BJ (cell line): Measurements from ENCODE around the gene RAD51B. TPM values are rescaled to one million over a fixed set of nuclear protein-coding genes. Genes with fewer than 3 reads are reported as not detected.

Source experiments
- CTCF ChIA-PET: fragments of 350-600 bp; formaldehyde crosslinking; extraction: SDS; loops from one replicate; lab custom pipeline; 2021; ENCODE audit warnings: antibody characterized with exemption, inconsistent platforms; lab: Yijun Ruan, JAX
- POLR2A ChIA-PET: fragments of 300-600 bp; sonication (Branson Sonifier 250); formaldehyde crosslinking; extraction: SDS; loops from one replicate; lab custom pipeline; 2021; ENCODE audit warnings: antibody characterized with exemption; lab: Charles Lee
- DNase-seq: peaks from one replicate; pipeline ENCODE4 v3.0.0-alpha.2; 2011; ENCODE audit warnings: low read depth
- H3K27me3 ChIP-seq: 2 replicates; pipeline ENCODE4 v1.6.0; 2011; ENCODE audit warnings: low read length; ENCODE audit not compliant: control insufficient read depth, insufficient read depth
- H3K36me3 ChIP-seq: 2 replicates; pipeline ENCODE4 v1.5.1; 2011; ENCODE audit warnings: low read length; ENCODE audit not compliant: control insufficient read depth, insufficient read depth
- H3K4me3 ChIP-seq: 2 replicates; pipeline ENCODE4 v1.5.1; 2011; ENCODE audit warnings: low read depth, mild to moderate bottlenecking, control low read depth, low read length
- polyA plus RNA-seq: library from polyadenylated mRNA; depleted of rRNA; stranded (reverse); fragments of >200 nt; gene quantifications from 2 replicates; pipeline ENCODE4 v1.2.3, GENCODE V29; 2011
- TF ChIP-seq, protein P1 (sequence below): IDR thresholded peaks from 2 replicates; pipeline ENCODE4 v1.5.1; 2011; ENCODE audit warnings: low read depth, mild to moderate bottlenecking, control low read depth, inconsistent platforms, low read length, moderate library complexity; ENCODE audit not compliant: insufficient read depth

RAD51B gene
- polyA plus RNA-seq, 1 experiment = 5.6 TPM

DNA sequence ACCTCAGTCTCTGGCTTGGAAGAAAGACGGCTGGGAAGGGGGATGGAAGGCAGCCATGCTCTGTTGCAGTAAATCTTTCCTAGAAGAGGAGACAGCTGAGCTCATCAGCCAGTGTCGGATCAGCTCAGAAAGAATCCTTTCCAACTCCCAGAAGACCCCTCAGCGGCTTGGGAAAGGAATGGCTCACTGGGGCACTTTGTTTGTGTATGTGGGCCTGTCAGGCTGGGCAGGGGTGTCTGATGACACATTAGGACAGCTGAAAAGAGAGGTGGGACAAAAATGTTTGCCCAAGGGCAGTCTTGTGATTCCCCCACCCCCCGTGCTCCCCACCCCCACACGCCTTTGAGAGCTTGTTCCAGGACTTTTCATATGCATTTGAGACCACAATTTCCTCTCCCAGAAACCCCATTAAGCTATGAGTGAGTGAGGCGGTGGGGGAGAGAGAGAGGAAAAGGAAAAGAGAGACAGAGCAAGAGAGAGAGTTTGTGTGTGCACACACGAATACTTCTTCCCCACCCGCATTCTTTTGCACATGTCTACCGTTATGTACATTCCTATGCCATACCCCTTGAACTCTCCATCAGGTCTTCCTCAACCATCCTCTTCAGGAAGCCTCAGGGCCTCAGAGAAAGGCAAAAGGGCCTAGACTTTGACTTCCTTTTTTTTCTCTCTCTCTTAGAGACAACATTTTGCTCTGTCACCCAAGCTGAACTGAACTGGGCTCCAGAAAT is 774.4 kb downstream of the RAD51B start:
- Histone ChIP-seq H3K4me3 (no peak overlapping the region), H3K27me3 (no peaks in the 10 kb centered on the region), H3K36me3 (no peaks in the 10 kb centered on the region)
- CTCF ChIA-PET = interaction anchor here (1.0 to 1.1 kb wide), 2 partner anchors 223 to 345 kb away, joined by 3 to 4 read pairs; no protein-coding TSS in a partner anchor
- TF ChIP-seq, protein P1, sequence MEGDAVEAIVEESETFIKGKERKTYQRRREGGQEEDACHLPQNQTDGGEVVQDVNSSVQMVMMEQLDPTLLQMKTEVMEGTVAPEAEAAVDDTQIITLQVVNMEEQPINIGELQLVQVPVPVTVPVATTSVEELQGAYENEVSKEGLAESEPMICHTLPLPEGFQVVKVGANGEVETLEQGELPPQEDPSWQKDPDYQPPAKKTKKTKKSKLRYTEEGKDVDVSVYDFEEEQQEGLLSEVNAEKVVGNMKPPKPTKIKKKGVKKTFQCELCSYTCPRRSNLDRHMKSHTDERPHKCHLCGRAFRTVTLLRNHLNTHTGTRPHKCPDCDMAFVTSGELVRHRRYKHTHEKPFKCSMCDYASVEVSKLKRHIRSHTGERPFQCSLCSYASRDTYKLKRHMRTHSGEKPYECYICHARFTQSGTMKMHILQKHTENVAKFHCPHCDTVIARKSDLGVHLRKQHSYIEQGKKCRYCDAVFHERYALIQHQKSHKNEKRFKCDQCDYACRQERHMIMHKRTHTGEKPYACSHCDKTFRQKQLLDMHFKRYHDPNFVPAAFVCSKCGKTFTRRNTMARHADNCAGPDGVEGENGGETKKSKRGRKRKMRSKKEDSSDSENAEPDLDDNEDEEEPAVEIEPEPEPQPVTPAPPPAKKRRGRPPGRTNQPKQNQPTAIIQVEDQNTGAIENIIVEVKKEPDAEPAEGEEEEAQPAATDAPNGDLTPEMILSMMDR = no peak
- DNase-seq = no peak
- POLR2A ChIA-PET = no interaction called here

DNA sequence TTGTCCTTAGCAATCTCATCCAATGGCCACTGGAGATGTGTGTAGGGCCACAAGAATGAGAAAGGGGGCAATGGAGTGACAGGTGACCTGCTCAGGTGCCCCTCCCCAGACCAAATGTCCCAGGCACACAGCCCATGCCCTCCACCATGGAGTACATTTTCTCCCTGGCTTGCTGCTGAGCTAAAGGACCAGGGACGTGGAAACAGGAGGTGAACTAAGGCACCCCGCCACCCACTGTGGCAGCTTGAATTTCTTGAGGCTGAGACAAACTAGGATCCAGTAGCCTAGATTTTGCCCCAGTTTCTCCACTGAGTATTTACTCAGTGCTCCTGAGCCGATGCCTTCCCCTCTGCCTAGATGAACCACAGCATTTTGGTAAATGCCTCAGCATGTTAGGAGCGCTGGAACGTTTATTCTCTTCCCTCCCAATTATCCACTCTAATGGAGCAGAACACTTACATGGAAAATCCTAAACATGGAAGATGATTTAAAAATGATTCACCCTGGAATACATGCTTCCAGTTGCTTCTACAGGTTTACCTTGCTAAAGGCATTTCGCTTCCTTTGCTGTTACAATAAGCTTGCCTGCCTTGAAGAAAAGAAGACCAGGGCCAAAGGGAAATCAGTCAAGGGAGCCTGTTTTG is 775.3 kb downstream of the RAD51B start:
- DNase-seq = no peak
- Histone ChIP-seq H3K27me3 (no peaks in the 10 kb centered on the region), H3K36me3 (no peaks in the 10 kb centered on the region), H3K4me3 (no peak overlapping the region)
- TF ChIP-seq, protein P1 = no peak
- ChIA-PET POLR2A (no interaction called here), CTCF (interaction anchor here (0.6 to 1.1 kb wide), 2 partner anchors 86 to 222 kb away, joined by 3 read pairs; no protein-coding TSS in a partner anchor)

DNA sequence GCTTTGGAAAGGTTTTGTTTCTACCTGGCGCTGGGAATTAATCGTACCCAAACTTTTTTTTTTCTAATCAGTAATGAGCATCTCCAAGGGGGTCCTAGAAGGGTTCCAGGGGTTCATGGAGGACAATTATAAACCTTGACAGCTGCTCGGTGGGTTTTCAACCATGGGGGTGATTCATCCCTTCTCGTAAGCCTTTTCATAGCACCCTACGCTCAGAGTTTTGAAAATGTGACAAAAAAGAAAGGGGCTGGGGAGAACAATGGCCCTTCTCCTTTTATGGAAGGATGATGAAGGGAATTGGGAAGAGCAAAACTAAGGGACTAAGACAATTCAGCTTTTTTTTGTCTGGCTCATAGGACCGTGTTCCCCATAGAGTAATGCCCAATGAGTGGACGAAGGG is 776.6 kb downstream of the RAD51B start:
- no peaks in the 10 kb centered on the region for H3K36me3 ChIP-seq
- TF ChIP-seq, protein P1 = no peak
- ChIA-PET POLR2A (no interaction called here), CTCF (no interaction called here)
- DNase-seq = no peak
- H3K27me3 ChIP-seq = no peaks in the 10 kb centered on the region
- H3K4me3 ChIP-seq = no peak overlapping the region

- ChIA-PET POLR2A (no interaction called here), CTCF (no interaction called here)
These were observed 777.1 kb downstream of the RAD51B start for GRCh38 chr14:68596701-68597100.

GRCh38 chr14:68598089-68598488 is 778.5 kb downstream of the RAD51B start:
- CTCF ChIA-PET = interaction anchor here (1.4 kb wide), 1 partner anchor 9 kb away, joined by 5 read pairs; no protein-coding TSS in a partner anchor
- TF ChIP-seq, protein P1 = no peak
- no peak for DNase-seq
- Histone ChIP-seq H3K4me3 (no peak overlapping the region), H3K27me3 (no peaks in the 10 kb centered on the region), H3K36me3 (no peaks in the 10 kb centered on the region)
- POLR2A ChIA-PET = no interaction called here

More at GRCh38 chr14:68596701-68597100, 777.1 kb downstream of the RAD51B start:
- no peaks in the 10 kb centered on the region for H3K27me3 ChIP-seq
- no peak for DNase-seq
- no peaks in the 10 kb centered on the region for H3K36me3 ChIP-seq
- TF ChIP-seq, protein P1 = no peak
- no peak overlapping the region for H3K4me3 ChIP-seq
